NOMO-1 treated with DMSO at 0.1 percent for 48 hours (cell line): ENCODE results near the gene SIRT6.
A peak's percentile ranks its signal among the peaks of the same experiment; 100 is the strongest.
"Not testable (repeated sequence)": the region's sequence is repeated elsewhere in the genome, so short reads cannot be mapped to it uniquely, and the experiment has no call there.

Experiments used
- DNase-seq: peaks from one replicate; lab custom pipeline; 2025; ENCODE audit not compliant: unreplicated experiment; lab: John Stamatoyannopoulos, UW

The SIRT6 gene

GRCh38 chr19:4200940-4201542 lies 18.7 kb upstream of the SIRT6 start:
- no peak for DNase-seq

- DNase-seq: no peak
Measured at GRCh38 chr19:4199699-4200293, 17.4 kb upstream of the SIRT6 start.

- DNase-seq: no peak
Measured at GRCh38 chr19:4198467-4199126, 16.2 kb upstream of the SIRT6 start.

- no peak for DNase-seq
Measured at GRCh38 chr19:4197625-4198466, 15.5 kb upstream of the SIRT6 start.

GRCh38 chr19:4197228-4197624 lies 14.9 kb upstream of the SIRT6 start:
- no peak for DNase-seq

- no peak for DNase-seq
Measured at GRCh38 chr19:4196587-4197148, 14.3 kb upstream of the SIRT6 start.

GRCh38 chr19:4196009-4196408 lies 13.6 kb upstream of the SIRT6 start:
- no peak for DNase-seq

- DNase-seq: no peak
Measured at GRCh38 chr19:4194353-4194752, 12.0 kb upstream of the SIRT6 start.

- DNase-seq: not testable (repeated sequence)
Measured at GRCh38 chr19:4192537-4192936, 10.2 kb upstream of the SIRT6 start.

GRCh38 chr19:4189641-4190040 lies 7.3 kb upstream of the SIRT6 start:
- no peak for DNase-seq

GRCh38 chr19:4187313-4188122 lies 5.2 kb upstream of the SIRT6 start:
- no peak for DNase-seq

GRCh38 chr19:4186087-4186993 lies 4.0 kb upstream of the SIRT6 start:
- peak; percentile 77 for DNase-seq

- no peak for DNase-seq
Measured at GRCh38 chr19:4185413-4186086, 3.2 kb upstream of the SIRT6 start.

- DNase-seq: no peak
Measured at GRCh38 chr19:4184718-4185352, 2.5 kb upstream of the SIRT6 start.

- peak; percentile 35 for DNase-seq
Measured at GRCh38 chr19:4183967-4184717, 1.8 kb upstream of the SIRT6 start.

- DNase-seq: peak; percentile 30
Measured at GRCh38 chr19:4181053-4181508, 1.3 kb downstream of the SIRT6 start.

GRCh38 chr19:4178990-4179389 lies 3.4 kb downstream of the SIRT6 start:
- DNase-seq: no peak

- no peak for DNase-seq
Measured at GRCh38 chr19:4177146-4177545, 5.2 kb downstream of the SIRT6 start.
